GM18870 (cell line): ENCODE measurements around the gene MYO1E.
"Not testable (repeated sequence)": the region's sequence is repeated elsewhere in the genome, so short reads cannot be mapped to it uniquely, and the experiment has no call there.

Source experiments
- ATAC-seq: cut with Tn5 transposase; IDR thresholded peaks from one replicate; pipeline ENCODE4 v1.9.1; 2021; ENCODE audit warnings: moderate library complexity; ENCODE audit not compliant: unreplicated experiment

Gene MYO1E

GRCh38 chr15:59352683-59353082, 20.0 kb downstream of the MYO1E start:
- ATAC-seq: no peak

- ATAC-seq: no peak
Observed at GRCh38 chr15:59352189-59352588, 20.5 kb downstream of the MYO1E start.

DNA sequence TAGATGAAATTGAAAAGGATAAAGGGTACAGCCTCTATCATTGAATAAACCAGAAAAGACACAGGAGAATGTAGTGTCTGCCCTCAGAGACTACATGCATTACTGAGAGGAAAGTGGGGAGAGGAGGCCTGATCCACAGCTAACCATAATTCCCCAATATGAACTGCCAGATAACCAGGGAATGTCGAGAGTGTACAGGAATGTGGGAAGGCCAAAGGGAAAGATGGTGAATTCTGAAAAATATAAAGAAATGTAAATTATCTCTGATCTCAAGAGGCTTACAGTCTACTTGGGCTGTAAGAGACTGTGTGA, 22.3 kb downstream of the MYO1E start:
- no peak for ATAC-seq

DNA sequence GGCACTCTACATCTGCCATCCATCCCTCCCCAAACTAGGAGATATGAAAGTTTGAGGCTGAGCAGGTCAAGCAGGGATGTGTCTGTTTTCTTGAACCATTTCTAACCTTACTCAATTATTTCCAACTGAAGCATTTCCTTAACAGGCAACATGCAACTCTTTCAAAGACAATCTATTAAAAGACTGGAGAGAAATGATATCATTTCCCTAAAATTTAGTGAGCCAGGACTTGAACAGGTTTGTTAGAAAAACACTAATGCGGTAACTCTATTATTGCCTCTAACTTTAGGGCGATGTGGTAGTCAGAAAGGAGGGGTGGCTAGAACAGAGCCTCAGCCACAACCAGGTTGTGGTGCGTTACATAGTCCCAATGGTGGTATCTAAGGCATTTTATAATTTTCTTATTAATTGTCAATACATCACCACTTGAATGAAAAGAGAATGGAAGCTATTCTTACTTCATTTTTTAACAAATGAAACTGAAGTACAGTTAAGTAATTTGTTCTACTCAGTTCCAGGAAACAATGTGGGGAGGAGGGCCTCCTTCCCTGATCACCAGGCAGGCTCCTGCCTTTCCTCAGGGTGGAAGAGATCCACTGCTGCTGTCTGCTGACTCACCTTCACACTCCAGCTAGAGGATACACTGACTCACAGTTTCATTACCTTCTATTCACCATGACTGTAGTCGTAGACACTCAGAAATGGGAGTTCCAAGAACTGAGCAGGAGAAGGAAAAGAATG, 22.8 kb downstream of the MYO1E start:
- ATAC-seq: peak; percentile 51

DNA sequence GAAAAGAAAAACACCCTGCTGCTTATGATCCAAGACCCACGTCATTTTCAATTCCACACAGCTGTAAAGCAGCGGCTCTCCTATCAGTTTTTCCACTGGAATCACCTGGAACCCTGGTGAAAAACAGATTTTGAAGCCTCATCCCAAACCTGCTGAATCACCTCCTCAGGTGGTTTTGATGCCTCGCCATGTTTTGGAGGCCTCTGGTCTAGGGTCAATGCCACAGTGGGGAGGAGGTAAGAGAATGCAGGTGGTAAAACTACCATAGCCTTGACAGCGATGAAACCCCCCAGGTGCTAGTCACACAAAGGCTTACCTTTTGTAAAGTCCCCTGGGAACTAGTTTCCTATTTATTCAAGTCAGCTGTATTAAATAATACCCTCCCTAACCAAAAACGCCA, 24.8 kb downstream of the MYO1E start:
- no peak for ATAC-seq

DNA sequence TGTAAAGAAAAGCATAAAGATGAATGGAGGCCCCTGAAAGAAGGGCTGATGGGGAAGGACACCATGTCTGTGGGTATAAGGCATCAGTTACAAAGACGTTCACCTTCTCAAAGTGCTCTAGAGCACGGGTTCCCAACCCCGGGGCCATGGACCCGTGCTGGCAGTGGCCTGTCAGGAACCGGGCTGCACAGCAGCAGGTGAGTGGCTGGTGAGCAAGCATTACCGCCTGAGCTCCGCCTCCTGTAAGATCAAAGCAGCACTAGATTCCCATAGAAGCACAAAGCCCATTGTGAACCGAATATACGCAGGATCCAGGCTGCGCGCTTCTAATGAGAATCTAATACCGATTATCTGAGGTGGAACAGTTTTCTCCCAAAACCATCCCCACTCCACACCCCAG, 25.7 kb downstream of the MYO1E start:
- no peak for ATAC-seq

DNA sequence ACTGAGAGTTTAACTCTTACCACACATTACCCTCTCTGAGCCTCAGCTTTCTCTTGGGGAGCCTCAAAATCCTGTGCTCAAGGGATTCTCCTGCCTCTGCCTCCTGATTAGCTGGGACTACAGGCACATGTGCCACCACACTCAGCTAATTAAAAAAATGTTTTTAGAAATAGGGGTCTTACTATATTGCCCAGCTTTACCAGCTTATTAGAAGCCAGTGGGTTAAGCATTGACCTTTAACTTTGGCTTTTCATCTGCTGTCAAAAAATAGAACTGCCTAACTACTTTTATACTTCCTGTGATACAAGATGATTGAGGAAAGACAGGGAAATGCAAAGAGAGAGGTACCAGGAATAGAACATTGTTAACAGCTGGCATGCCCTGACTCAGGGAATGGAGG, 27.3 kb downstream of the MYO1E start:
- no peak for ATAC-seq

DNA sequence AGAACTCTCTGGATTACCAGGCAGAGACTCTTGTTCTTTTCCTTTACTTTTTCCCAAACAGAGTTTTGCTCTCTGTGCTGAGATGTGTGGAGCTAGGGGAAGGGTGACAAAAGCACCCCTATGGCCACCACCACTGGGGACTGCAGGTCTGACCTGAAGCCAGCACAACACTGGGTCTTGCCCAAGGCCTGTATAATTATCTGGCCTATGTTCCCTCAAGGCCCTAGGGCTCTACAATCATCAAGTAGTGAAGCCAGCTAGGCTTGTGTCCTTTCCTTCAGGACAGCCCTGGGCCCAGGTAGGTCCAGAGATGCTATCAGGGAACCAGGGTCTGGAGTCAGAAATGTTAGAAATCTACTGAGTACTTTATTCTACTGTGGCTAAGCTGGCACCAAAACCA, 28.4 kb downstream of the MYO1E start:
- no peak for ATAC-seq

GRCh38 chr15:59340325-59340724, 32.3 kb downstream of the MYO1E start:
- ATAC-seq: no peak

- ATAC-seq: no peak
Observed at GRCh38 chr15:59339252-59339672, 33.4 kb downstream of the MYO1E start.

GRCh38 chr15:59338414-59338813, 34.3 kb downstream of the MYO1E start:
- no peak for ATAC-seq

- not testable (repeated sequence) for ATAC-seq
Observed at GRCh38 chr15:59336725-59337124, 35.9 kb downstream of the MYO1E start.

DNA sequence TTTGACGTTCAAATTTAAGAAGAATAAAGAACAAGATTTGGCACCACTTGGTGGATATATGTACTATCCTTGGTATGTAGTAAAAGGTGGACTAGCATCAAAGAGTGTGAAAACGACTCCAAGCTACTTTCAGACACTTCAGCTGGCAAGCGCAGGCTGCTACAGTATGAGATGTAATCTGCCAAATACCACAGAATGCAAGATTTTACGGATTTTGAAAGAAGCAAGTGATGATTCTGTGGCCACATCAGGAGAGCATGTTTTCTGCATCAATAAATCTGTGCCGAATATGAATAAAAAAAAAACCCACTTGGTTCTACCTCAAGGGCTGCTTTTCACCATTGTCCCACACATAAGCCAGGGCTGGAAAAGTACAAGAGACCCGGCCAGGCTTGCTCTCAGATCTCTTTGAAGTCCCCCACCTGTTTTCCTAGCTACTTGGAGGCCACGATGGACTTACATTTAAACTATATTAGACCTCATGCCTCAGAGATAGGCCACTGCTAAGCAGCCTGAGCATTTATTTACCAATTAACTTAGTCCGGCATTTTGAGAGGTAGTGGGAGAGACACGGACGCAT, 37.4 kb downstream of the MYO1E start:
- no peak for ATAC-seq

DNA sequence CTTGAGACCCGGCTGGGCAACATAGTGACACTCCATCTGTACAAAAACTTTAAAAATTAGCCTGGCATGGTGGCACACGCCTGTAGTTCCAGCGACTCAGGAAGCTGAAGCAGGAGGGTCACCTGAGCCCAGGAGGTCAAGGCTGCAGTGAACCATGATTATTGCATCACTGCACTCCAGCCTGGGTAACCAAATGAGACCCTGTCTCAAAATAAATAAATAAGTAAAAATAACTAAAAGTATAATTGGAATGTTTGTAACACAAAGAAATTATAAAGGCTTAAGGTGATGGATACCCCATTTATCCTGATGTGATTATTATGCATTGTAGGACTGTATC, 38.6 kb downstream of the MYO1E start:
- ATAC-seq: no peak

GRCh38 chr15:59333401-59334075, 39.1 kb downstream of the MYO1E start:
- no peak for ATAC-seq

DNA sequence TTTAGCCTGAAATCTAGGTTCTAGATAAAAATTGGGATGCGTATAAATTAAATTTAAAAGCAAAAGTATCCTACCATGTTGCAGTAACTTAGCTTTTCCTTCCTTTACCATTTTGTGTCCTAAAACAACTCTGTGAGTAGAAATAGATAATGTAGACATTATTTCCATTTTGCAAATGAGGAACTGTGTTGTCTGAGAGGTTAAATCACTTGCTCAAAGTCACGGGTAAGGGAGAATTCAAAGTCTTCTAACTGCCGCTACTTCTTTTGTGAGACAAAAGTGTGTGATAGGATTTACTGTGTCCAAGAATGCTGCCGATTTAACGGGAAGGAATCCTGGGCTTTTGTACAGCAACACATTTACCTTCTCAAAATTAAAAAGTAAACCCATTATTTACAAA, 40.7 kb downstream of the MYO1E start:
- ATAC-seq: no peak

DNA sequence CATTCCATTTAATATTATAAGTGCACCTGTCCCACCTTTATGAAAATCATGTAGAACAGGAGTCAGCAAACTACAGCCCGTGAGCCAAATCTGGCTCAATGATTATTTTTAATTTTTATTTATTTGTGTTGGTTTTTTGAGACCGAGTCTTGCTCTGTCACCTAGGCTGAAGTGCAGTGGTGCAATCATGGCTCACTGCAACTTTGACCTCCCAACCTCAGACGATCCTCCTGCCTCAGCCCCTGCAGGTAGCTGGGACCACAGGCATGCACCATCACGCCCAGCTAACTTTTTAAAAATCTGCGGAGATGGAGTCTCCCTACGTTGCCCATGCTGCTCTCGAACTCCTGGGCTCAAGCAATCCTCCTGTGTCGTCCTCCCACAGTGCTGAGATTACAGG, 42.0 kb downstream of the MYO1E start:
- no peak for ATAC-seq

DNA sequence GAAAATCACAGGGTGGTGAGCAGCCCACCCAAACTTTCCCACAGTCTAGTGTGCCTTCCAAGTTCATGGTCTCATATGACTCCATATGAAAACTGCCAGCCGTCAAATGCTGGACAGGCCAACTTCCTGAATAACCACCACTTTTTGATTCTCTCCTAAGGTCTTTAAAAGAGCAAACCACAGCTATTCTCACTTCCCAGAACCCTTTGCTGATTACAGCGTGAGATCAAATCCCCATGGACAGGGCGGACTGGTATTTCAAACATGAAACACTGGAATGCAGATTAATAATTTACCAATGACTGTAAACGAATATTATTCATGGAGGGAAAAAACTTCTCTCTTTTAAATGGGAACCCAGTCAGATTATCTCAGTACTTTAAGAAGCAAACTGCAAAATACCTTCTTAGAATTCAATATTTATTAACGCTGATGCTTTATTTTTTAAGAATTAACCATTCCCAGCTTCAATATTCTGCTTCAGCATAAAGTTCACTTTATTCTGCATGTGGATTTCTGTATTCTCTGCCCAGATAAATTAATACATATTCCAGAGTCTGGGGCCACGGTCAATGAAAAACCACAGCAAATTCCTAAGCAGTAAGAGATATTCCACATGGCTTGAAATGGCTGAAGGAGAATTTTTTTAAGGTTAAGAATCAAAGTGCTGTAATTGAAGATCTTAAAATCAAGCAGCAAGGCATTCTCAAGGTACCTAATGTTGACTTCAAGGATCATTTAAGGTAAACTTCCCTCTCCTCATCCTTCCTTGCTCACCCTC, 42.9 kb downstream of the MYO1E start:
- ATAC-seq: no peak

DNA sequence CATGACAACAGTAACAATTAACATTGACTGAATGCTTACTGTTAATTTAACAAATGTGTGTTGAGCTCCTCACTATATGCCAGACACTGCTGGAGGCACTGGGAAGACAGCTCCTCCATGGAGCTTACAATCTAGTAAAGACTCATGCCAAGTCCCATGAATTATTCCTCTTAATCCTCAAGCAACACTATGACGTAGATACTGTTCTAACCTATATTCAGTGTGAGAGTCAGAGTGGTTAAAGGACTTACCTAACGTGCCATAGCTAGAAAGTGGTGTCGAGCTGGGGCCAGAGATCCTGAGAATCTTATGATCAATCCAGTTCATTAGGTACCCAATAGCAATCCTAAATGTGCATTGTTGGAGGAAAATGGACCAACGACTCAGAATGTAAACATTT, 43.6 kb downstream of the MYO1E start:
- ATAC-seq: no peak

DNA sequence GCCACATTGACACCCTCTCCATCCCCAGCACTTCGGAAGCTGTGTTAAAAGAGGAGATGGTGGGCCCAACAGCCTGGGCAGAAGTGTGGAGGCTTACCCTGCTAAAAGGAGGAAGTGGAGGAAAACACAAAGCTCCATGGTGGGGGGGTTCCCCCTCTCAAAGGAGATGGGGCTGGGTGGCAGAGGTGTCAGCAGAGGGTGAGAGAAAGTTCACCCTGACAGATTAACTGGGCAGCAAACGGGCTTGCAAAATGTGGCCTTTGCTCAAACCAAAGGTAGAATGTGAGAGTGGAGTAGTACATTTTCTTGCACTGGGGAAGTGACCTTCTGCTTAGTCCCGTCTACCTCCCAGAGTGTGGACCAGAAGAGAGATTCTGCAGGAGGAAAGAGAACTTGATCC, 44.7 kb downstream of the MYO1E start:
- ATAC-seq: no peak

DNA sequence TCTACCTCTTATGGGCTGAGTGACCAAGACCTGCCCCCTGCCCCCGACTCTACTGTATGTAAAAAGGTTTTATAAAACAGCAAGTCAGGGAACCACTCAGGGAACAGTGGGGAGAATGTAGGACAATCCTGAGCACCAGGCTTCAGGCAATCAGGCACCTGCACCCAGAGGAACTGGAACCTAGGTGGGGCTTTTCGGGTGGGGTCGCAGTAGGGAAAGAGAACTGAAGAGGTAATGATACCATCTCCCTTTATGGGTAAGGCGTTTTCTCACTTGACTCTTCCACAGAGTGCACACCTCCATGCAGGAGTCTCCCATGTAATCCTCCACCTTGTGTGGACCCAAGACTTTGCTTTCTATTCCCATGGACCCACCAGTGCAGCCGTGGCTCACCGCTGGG, 45.8 kb downstream of the MYO1E start:
- ATAC-seq: no peak
